NT2/D1 (cell line): ENCODE data around the gene IQGAP1.

ENCODE experiments used
- DNase-seq: peaks from one replicate; pipeline ENCODE4 v3.0.0-alpha.2; 2011; ENCODE audit warnings: low read depth, low spot score
- H3K27me3 ChIP-seq: 2 replicates; pipeline ENCODE4 v1.6.0; 2011; ENCODE audit warnings: mild to moderate bottlenecking; ENCODE audit not compliant: insufficient read length, insufficient read depth
- H3K36me3 ChIP-seq: 2 replicates; pipeline ENCODE4 v1.6.1; 2011; ENCODE audit warnings: mild to moderate bottlenecking, low read length, mixed read lengths; ENCODE audit not compliant: insufficient read depth, insufficient read length
- H3K4me1 ChIP-seq: 2 replicates; pipeline ENCODE4 v1.5.1; 2011; ENCODE audit not compliant: insufficient read depth, insufficient read length
- H3K4me3 ChIP-seq: 2 replicates; pipeline ENCODE4 v1.5.1; 2011; ENCODE audit warnings: low read depth; ENCODE audit not compliant: insufficient read length
- H3K9ac ChIP-seq: 2 replicates; pipeline ENCODE4 v1.6.0; 2011; ENCODE audit warnings: low read depth; ENCODE audit not compliant: insufficient read length
- H3K9me3 ChIP-seq: 2 replicates; pipeline ENCODE4 v1.5.1; 2011; ENCODE audit warnings: mild to moderate bottlenecking, low read length; ENCODE audit not compliant: insufficient read depth
- SUZ12 ChIP-seq: IDR thresholded peaks from 2 replicates; pipeline ENCODE4 v1.6.1; 2011; ENCODE audit not compliant: insufficient read length, insufficient read depth; ENCODE audit errors: extremely low read depth
- YY1 ChIP-seq: IDR thresholded peaks from 2 replicates; pipeline ENCODE4 v1.6.1; 2011; ENCODE audit not compliant: insufficient read length, insufficient read depth
- ZNF274 ChIP-seq: IDR thresholded peaks from 2 replicates; pipeline ENCODE4 v1.6.1; 2011; ENCODE audit warnings: mild to moderate bottlenecking, low read depth, low read length

Gene IQGAP1

GRCh38 chr15:90451053-90451850, 63.2 kb downstream of the IQGAP1 start:
- TF ChIP-seq SUZ12 (no peak), ZNF274 (no peak), YY1 (no peak)
- Histone ChIP-seq H3K27me3 (no peaks in the 10 kb centered on the region), H3K9ac (no peak overlapping the region), H3K4me1 (peaks cover 3% of the 10 kb centered on the region), H3K9me3 (no peaks in the 10 kb centered on the region), H3K4me3 (no peak overlapping the region), H3K36me3 (peaks cover 94% of the 10 kb centered on the region)
- peak; percentile 38 for DNase-seq

GRCh38 chr15:90456236-90456635, 68.2 kb downstream of the IQGAP1 start:
- H3K27me3 ChIP-seq = no peaks in the 10 kb centered on the region
- DNase-seq = no peak
- H3K9me3 ChIP-seq = no peaks in the 10 kb centered on the region
- H3K4me3 ChIP-seq = no peak overlapping the region
- TF ChIP-seq YY1 (no peak), SUZ12 (no peak), ZNF274 (no peak)
- H3K4me1 ChIP-seq = peaks cover 2% of the 10 kb centered on the region
- no peak overlapping the region for H3K9ac ChIP-seq
- H3K36me3 ChIP-seq = peaks cover 86% of the 10 kb centered on the region

- no peak for DNase-seq
- no peaks in the 10 kb centered on the region for H3K9me3 ChIP-seq
- H3K36me3 ChIP-seq = peaks cover 83% of the 10 kb centered on the region
- no peaks in the 10 kb centered on the region for H3K27me3 ChIP-seq
- H3K4me1 ChIP-seq = peaks cover 2% of the 10 kb centered on the region
- no peak for TF ChIP-seq ZNF274
- TF ChIP-seq YY1 = no peak
- TF ChIP-seq SUZ12 = no peak
- no peak overlapping the region for H3K9ac ChIP-seq
- H3K4me3 ChIP-seq = no peak overlapping the region
These were observed 70.0 kb downstream of the IQGAP1 start for GRCh38 chr15:90458061-90458460.

- Histone ChIP-seq H3K4me3 (no peak overlapping the region), H3K4me1 (peaks cover 2% of the 10 kb centered on the region), H3K27me3 (no peaks in the 10 kb centered on the region), H3K36me3 (peaks cover 79% of the 10 kb centered on the region), H3K9ac (no peak overlapping the region), H3K9me3 (no peaks in the 10 kb centered on the region)
- DNase-seq = no peak
- TF ChIP-seq SUZ12 = no peak
- TF ChIP-seq ZNF274 = no peak
- TF ChIP-seq YY1 = no peak
These were observed 71.3 kb downstream of the IQGAP1 start for GRCh38 chr15:90459368-90459767.

- H3K9me3 ChIP-seq = no peaks in the 10 kb centered on the region
- no peak for DNase-seq
- no peak overlapping the region for H3K9ac ChIP-seq
- peaks cover 2% of the 10 kb centered on the region for H3K4me1 ChIP-seq
- peaks cover 74% of the 10 kb centered on the region for H3K36me3 ChIP-seq
- H3K4me3 ChIP-seq = no peak overlapping the region
- no peak for TF ChIP-seq ZNF274
- no peak for TF ChIP-seq YY1
- no peak for TF ChIP-seq SUZ12
- no peaks in the 10 kb centered on the region for H3K27me3 ChIP-seq
These were observed 72.2 kb downstream of the IQGAP1 start for GRCh38 chr15:90460142-90460824.

- no peak overlapping the region for H3K9ac ChIP-seq
- no peak for DNase-seq
These were observed 75.3 kb downstream of the IQGAP1 start for GRCh38 chr15:90463381-90463780.

GRCh38 chr15:90465140-90465929, 77.3 kb downstream of the IQGAP1 start:
- no peaks in the 10 kb centered on the region for H3K4me1 ChIP-seq
- TF ChIP-seq YY1 (no peak), SUZ12 (no peak), ZNF274 (no peak)
- H3K27me3 ChIP-seq = no peaks in the 10 kb centered on the region
- H3K9me3 ChIP-seq = no peaks in the 10 kb centered on the region
- H3K36me3 ChIP-seq = peaks cover 68% of the 10 kb centered on the region
- no peak overlapping the region for H3K4me3 ChIP-seq
- DNase-seq = no peak
- no peak overlapping the region for H3K9ac ChIP-seq

More at GRCh38 chr15:90463381-90463780, 75.3 kb downstream of the IQGAP1 start:
- no peak for TF ChIP-seq ZNF274
- no peak for TF ChIP-seq YY1
- TF ChIP-seq SUZ12 = no peak
- Histone ChIP-seq H3K27me3 (no peaks in the 10 kb centered on the region), H3K4me3 (no peak overlapping the region), H3K9me3 (no peaks in the 10 kb centered on the region), H3K4me1 (no peaks in the 10 kb centered on the region), H3K36me3 (peaks cover 75% of the 10 kb centered on the region)
